ENCODE data around the gene ESRRB.
"Not testable (repeated sequence)": the region's sequence is repeated elsewhere in the genome, so short reads cannot be mapped to it uniquely, and the experiment has no call there.

ESRRB gene

DNA sequence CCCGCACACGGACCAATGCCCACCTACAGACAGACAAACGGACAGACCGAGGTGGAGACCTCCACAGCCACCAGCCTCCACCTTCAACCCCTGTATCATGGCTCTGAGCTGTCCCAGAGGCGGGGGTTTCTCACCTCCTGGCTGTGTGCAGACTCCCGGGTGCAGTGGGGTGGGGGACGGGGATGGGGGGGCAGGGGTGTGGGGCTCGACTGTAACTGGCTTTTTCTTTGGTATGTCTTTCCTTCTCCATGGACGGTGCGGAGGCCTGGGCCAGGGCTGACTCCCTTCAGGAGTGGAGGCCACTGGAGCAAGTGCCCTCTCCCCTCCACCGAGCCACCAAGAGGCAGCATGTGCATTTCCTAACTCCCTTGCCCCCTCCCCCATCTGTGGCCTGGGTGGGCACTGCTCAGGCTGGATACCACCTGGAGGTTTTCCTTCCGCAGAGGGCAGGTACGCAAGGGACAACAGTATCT is 122.6 kb downstream of the ESRRB start:
- no peak for DNase-seq

DNA sequence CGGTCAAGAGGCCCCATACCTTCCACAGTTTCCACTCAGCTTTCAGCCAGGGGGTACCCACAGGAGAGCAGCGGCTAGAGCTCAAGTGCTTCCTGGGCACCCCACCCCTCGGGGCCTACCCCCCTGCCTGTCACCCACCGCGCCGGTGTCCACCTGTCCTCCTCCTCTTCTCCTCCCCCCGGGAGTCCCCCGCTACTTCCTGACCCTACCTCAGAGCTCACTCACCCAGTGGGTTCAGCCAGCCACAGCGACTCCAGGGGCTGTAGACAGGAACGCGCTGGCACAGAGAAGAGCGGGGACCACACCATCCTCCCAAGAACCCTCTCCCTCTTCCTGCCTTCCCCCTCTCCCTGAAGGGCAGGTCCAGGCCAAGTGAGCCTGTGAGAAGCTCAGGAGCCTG is 123.0 kb downstream of the ESRRB start:
- no peak for DNase-seq

DNA sequence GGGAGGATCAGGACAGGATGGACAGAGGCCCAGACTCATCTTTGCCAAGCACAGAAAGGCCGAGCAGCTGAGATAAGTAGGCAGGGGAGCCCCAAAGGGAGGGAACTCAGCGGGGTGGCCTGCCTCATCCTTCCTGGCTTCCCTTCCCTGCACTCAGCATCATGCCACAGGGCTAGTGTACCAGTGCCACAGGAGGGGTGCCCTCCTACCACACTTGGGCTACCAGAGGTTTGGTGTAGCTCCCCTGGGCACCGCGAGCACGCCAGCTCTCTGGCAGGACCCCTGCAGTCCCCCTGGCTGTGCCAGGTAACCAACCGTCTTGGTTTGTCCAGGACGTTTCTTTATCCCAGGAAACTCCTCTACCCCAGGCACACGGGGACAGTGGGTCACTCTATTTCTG is 123.5 kb downstream of the ESRRB start:
- no peak for DNase-seq

DNA sequence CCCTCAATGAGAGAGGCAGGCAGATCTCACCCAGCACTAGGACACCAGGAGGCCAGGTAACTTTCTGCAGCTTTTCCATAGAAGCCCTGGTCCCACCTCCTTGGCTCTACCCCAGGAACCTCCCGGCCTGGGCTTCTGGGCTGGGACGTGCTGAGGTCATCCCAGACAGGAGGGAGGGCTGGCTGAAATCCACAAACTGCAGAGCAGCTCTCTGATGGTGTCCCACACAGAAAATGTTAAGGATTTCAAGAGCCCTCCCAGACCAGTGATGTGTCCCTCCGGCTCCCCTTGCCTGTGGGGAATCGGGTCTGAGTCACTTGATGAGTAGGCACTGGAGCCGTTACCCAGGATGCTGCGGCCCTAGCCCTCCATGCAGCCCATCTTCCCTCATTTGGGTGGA is 124.1 kb downstream of the ESRRB start:
- no peak for DNase-seq

DNA sequence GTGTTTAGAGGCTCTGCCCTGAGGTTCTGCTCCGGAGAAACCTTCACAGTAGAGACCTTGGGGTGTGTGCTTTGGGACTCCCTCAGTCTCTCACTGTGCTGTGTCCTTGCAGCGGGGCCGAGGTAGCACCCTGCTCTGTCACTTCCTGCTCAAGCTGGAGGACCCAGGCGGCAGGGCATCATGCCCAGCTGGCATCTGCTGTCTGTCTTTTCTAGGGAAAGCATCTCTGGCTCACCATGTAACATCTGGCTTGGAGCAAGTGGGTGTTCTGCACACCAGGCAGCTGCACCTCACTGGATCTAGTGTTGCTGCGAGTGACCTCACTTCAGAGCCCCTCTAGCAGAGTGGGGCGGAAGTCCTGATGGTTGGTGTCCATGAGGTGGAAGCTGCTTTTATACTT is 124.5 kb downstream of the ESRRB start:
- DNase-seq = no peak

DNA sequence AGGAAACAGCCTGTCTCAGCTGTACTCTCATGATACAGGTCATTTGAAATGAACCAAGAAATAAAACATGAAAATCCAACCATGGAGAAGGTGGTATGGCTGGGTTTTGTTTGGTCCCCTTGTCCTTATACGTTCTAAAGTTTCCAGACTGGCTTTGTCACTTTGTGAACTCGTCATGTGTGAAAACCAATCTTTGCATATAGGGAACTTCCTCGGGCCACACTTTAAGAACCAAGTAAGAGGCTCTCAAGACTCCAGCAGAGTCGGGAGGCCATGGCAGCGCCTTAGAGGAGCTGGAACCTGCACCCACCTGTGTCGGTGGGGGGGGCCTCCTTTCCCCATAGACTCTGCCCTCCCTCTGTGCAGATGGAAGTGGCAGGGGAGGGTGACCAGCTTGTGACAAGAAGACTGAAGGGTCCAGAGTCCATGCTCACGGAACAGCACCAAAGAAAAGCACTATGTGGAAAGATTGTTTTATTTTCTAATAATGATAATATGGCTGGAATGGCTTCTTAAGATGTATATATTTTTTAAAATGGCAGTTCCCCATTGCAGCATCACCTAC is 125.3 kb downstream of the ESRRB start:
- no peak for DNase-seq

DNA sequence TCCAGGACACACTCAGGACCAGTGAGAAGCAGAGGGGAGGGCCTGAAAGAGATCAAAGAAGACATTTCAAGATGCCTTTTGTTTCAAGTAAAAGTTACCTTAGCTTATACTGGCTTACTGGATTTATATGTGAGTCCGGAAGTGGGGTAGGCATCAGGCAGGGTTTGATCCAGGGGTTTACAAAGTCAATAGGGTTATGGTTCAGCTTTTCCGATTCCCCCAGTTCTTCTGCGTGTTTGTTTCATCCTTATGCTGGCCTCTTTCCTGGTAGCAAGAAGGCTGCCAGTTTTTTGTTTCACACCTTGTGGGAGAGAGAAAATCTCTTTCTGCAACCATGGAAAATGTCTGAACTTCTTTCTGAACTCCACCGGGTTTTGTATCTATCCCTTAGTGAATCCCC is 126.3 kb downstream of the ESRRB start:
- no peak for DNase-seq

DNA sequence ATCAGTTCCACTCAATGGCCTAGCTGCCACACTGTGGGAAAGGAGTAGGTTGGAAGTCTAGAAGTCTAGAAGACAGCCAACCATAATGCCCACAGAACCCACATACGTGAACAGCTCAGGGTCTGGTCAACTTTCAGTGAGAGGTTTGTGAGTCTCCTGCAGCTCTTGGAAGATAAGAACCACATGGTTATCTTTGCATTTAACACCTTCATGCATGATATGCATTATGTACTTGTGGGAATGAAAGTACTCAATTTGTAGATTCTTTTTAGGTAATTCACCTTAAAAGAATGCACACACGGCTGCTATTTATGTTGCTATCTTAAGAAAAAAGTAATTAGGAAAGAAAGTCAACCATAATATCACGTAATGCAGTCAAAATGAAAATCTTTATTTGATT is 126.7 kb downstream of the ESRRB start:
- DNase-seq = no peak

DNA sequence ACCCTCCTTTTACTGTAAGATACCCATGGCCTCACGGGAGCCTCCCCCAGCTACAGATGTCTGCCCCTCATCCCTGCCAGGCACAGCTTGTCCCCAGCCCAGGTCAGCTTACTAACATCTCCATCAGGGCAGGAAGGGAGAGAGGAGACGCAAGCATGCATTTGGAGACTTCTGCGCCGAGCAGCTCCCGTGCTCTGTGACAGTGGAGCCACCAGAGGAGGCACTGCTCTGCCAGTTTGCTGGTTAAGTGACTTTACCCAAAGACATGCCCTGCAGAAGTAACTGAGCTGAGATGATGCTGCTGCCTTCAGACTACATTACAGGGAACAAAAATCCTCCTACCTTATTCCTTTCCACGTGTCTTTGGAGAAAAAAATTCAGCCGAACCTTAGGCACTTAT is 133.4 kb downstream of the ESRRB start:
- DNase-seq = no peak

DNA sequence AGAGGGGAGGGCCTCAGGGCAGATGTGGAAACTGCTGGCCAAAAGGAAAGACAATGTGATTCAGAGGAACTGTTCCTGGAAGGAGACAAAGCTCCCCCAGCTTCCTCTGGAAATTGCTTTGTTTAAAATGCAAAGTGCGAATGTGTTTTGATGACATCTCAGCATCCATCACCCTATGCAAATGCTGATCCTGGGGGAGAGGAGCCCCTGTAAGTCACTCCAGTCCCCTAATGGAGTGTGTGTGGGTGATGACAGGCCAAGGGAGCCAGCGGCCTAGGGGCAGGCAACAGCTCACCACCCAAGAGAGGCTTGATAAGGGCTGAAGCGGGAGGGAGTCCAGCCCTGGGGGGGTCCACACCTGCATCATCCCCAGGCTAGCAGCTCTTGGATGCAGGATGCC is 134.2 kb downstream of the ESRRB start:
- DNase-seq = no peak

DNA sequence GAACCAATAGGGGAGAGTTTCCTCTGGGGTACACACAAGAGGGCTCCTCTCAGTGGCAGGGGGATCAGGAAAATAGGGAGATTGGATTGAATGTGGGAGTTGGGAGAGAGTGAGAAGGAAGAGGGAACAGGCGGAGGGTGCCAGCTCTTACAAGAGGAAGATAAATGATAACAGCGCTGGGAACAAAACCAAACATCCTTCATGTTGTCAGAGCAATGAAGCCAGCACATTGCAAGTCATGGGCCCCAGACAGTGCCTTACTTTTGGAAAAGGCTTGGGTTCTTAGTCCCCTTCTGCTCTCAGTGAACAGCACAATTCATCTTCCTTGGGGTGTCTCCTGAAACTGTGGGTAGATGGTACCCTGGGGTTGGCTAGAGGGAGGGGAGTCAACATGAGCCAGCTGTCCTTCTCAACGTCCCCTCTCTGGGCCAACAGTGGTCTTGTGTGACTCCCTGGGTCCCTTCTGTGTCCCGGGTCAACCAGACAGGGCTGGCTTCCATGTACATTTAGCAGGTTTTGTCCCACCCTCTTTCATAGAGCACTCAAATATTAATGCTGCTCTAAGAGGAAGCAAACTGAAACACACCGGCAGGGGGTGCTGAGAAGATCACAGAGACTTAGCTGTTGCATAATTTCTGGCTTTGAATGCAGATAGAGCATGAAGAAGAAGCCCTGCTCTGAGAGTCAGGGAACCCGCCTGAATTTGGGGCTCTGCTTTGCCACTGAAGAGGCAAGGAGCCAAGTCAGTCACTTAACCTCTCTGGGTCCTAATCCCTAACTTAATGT is 138.5 kb downstream of the ESRRB start:
- DNase-seq = no peak

DNA sequence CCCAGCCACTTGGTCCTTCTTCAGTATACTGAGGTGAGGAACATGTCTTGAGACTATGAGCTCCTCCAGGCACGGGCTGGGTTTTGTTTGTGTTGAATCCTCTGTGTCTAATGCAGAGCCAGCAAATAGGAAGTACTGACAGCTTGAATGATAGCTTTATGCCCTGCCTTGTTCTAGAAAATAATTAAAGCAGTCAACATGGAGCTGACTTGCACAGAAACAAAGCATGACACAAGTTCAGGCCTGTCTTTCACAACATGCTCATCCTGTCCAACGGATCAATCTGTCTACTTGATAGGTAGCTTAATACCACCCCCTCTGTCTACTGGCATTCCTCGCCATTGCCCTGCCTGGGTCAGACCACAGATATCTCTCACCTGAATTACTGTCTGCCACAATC is 140.9 kb downstream of the ESRRB start:
- no peak for DNase-seq

DNA sequence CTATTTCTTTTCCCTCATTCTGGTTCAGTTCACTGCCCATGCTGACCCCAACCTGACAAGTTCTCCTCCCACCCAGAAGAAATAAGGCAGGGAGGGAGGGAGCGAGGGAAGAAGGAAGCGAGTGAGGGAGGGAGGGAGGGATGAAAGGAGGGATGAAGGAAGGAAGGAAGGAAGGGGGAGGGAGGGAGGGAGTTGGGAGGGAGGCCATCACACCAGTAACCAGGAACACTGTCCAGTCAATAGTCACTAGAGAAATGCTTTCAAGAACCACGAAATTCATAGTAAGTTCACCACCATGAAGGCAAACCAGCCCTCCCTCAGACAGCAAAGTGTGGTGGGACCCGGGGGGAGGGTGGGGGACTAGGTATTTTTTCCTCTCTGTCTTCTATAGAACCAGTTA is 142.4 kb downstream of the ESRRB start:
- DNase-seq = no peak

DNA sequence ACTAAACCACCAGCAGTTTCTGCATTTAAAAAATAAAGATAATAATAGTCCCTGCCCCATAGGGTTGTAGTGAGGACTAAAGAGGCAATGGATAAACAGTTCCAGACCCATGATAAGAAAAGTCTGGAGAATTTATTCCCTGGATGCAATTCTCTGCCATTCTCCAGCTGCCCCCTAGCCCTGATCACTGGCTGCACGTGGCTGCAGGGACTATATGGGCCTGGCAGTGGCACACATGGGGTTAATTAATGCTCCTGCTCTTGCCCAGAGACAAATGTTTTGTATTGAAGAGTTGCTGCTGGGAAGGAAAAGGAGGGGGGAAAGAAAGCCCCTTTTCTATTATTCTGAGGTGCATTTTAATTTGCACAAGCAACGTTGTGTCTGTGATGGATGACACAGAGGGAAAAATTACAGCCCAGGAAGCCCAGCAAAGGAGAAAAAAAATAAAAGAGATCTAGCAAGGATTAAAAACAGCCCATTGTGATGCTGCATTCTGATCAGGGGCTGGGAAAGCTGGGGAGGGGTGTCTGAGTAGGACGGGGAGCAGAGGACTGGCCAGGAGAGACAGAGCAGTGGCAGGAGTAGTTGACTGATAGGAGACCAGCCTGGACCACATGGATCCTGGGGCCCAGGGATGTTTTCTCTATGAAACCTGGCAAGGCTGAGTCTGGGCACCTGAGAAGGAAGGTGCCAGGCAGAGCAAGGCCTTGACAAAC is 149.3 kb downstream of the ESRRB start:
- no peak for DNase-seq

DNA sequence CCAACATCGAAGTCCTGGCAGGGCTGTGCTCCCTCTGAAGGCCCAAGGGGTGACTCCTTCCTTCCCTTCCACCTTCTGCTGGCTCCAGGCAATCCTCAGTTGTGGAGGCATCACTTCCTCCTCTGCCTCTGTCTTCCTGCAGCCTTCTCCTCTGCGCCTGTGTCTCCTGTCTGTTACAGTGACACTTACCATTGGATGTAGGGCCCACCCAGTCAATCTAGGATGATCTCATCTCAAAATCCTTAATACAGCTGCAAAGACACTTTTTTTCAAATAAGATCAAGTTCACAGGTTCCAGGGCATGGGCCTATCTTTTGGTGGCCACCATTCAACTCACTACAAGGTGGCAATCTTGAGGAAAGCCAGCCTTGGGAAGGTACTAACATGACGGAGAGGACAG is 155.1 kb downstream of the ESRRB start:
- DNase-seq = no peak

DNA sequence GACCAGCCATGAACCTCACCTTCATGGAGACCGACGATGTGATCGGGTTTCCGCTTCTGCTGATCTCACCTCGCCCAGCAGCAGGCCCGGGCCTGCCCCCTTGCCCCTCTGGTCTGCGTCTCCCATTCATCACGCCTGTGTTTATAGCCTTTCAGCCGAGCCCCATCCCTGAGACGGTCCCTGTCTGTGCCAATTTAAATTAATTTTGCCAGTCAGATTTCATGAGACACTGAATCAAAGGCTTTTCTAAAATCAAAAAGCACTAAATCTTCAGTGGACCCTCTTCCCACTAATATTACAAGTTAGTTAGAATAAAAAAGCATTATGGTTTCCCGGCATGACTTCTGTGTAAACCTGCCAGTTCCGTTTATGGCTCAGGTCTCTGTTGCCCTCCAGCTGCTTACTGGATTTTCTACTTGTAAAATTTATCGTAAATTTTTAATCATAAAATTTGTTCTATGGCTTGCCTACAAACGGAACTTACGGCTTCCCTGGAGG is 155.9 kb downstream of the ESRRB start:
- DNase-seq = no peak

DNA sequence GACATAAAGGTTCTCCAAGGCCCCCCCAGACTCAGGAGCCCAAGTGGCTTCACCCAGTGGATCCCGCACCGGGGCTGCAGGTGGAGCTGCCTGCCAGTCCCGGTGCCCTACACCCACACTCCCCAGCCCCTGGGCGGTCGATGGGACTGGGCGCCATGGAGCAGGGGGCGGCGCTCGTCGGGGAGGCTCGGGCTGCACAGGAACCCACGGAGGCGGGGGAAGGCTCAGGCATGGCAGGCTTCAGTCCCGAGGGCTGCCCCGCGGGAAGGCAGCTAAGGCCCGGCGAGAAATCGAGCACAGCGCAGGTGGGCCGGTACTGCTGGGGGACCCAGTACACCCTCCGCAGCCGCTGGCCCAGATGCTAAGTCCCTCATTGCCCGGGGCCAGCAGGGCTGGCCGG is 160.7 kb downstream of the ESRRB start:
- not testable (repeated sequence) for DNase-seq

DNA sequence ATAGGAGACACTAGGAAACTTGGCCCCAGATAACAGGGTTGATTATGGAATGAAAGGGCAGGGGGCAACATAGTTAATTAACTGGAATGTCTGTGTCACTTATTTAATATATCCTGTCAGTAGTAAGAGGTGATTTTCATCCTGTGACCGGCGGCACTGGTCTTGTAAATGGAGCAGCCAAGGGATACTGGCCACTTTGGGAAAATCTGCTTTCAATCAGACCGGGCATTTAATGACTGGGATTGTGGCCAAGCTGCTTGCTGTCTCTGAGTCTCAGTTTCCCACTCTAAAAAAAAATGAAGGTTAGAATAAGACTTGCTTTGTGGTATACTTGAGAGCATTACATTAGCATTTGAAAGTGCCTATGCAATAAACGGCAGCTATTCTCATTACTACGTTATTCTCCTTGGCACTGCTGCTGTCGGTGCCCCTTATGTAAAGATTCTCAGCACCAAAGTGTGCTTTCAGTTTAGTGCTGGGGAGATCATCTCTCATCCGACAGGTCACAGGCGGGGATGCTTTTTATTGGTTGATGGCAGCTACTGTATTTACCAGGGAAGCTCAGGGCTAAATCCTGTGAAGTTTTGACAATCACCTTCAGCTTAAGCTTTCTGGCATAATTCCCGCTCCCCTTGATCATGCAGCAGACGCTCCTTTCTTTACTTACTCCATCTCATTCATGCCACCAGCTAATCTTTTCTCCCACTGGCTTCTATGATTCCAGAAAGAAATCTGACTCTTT is 162.1 kb downstream of the ESRRB start:
- DNase-seq = no peak

DNA sequence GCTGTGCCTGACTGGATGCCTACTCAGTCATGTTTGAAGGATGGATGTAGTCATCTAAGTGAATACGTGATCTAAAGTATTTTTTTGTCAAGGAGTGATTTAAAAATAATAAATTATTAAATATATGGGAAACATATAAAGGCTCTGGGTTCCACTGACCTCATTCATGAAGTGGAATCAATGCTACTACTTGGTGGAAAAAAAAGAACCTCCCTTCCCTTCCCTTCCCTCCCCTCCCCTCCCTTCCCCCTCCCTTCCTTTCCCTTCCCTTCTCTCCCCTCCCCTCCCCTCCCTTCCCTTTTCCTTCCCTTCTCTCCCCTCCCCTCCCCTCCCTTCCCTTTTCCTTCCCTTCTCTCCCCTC is 162.7 kb downstream of the ESRRB start:
- no peak for DNase-seq

DNA sequence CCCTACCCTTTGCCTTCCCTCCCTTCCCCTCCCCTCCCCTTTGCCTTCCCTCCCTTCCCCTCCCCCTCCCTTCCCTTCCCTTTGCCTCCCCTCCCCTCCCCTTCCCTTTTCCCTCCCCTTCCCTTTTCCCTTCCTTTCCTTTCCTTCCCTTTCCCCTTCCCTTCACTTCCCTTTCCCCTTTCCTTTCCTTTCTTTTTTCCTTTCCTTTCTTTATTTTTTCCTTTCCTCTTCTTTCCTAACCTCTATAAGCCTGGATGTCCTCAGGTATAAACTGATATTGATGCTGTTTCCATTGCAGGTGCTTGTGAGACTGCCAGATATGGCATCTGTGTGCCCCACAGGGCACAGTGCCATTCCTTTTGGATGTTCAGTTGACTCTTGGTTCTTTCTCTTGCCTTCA is 163.2 kb downstream of the ESRRB start:
- DNase-seq = no peak

DNA sequence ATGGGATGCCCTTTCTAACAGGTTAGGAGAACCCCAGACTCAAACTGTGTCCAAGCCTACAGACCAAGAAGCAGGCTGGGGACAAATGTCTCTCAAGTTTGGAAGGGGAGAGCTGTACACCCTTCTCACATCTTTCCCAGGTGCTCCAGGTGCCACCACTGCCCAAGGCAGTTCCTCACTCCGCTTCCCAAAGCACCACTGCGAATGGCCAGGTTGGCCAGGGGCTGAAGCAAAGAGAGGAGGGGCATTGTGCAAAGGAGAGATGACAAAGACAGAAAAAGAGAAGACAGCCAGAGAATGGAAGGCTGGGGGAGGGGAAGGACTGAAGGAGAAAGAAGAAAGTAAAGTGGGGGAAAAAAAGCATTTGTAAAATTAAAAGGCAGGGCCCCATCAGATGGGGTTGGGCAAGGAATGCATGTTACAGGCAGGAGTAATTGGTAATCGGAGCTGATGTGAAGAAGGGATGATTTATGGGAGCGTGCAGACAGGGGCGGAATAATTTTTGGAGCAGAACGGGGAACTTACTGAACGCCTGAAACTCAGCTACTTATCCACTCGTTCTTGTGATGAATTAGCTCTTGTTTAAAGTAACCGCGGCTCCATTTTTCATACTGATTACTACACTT is 165.8 kb downstream of the ESRRB start:
- no peak for DNase-seq

DNA sequence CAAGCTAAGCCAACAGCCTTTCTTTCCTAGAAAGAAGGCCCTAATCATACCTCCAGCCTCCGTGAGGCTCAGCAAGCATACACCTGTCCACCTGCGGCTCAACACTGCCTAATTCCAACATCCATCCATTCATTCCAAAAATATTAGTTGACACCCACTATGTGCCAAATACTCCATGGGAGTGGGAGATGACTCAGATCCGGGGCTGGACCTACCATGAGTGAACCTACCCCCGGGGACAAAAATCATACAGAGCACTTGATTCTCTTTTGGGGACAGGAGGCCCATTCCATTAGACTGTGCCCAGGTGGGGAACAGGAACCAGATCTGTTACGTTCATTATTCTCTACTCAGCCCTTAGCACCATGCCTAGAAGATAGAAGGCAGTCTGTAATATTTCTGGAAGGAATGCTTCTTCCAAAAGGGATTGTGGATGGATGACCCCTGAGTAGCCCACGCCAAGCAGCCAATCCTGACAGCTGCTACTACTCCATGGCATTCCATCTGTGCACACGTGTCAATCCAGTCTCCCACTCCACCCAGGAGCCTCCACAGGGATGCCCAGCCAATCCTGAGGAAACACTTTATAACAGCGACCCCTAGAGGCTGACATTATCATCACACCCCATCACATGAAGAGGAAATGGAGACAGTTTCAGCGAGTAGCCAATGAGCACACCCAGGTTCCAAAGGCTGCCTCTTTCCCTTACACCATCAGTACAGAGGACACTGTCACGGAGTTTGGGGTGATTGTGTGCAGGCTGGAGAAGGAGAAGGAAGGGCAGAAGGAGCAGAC is 170.7 kb downstream of the ESRRB start:
- no peak for DNase-seq

Data from cerebellar nuclear complex (tissue), 1 donor.